Hippocampal formation (tissue), 2 donors: ENCODE data around the gene SPACA7.
"Not testable (repeated sequence)": the region's sequence is repeated elsewhere in the genome, so short reads cannot be mapped to it uniquely, and the experiment has no call there.

Experiments used
- DNase-seq, 2 donors: peaks; one replicate each; lab custom pipeline; 2025; lab: John Stamatoyannopoulos, UW

The SPACA7 gene

GRCh38 chr13:112350300-112350699, 25.9 kb upstream of the SPACA7 start:
- DNase-seq = no peak

GRCh38 chr13:112351825-112352224, 24.3 kb upstream of the SPACA7 start:
- DNase-seq = no peak

- DNase-seq = no peak
Measured at GRCh38 chr13:112353856-112354255, 22.3 kb upstream of the SPACA7 start.

GRCh38 chr13:112354330-112355273, 21.6 kb upstream of the SPACA7 start:
- DNase-seq = no peak

GRCh38 chr13:112355274-112355838, 20.8 kb upstream of the SPACA7 start:
- DNase-seq = no peak

GRCh38 chr13:112356190-112356589, 20.0 kb upstream of the SPACA7 start:
- no peak for DNase-seq

- no peak for DNase-seq
Measured at GRCh38 chr13:112358156-112358555, 18.0 kb upstream of the SPACA7 start.

- DNase-seq = no peak
Measured at GRCh38 chr13:112362021-112362420, 14.1 kb upstream of the SPACA7 start.

GRCh38 chr13:112363867-112364528, 12.2 kb upstream of the SPACA7 start:
- no peak for DNase-seq

- DNase-seq = no peak
Measured at GRCh38 chr13:112366907-112367646, 9.1 kb upstream of the SPACA7 start.

GRCh38 chr13:112368883-112369282, 7.3 kb upstream of the SPACA7 start:
- DNase-seq = no peak

GRCh38 chr13:112370311-112370710, 5.8 kb upstream of the SPACA7 start:
- no peak for DNase-seq

GRCh38 chr13:112374271-112374670, 1.9 kb upstream of the SPACA7 start:
- DNase-seq = no peak

GRCh38 chr13:112391746-112392145, 15.6 kb downstream of the SPACA7 start:
- no peak for DNase-seq

- DNase-seq = no peak
Measured at GRCh38 chr13:112392719-112393118, 16.6 kb downstream of the SPACA7 start.

GRCh38 chr13:112395022-112395421, 18.9 kb downstream of the SPACA7 start:
- not testable (repeated sequence) for DNase-seq

GRCh38 chr13:112395941-112396340, 19.8 kb downstream of the SPACA7 start:
- not testable (repeated sequence) for DNase-seq

- DNase-seq = no peak
Measured at GRCh38 chr13:112397108-112397507, 21.0 kb downstream of the SPACA7 start.

GRCh38 chr13:112398347-112398746, 22.2 kb downstream of the SPACA7 start:
- DNase-seq = not testable (repeated sequence)

- not testable (repeated sequence) for DNase-seq
Measured at GRCh38 chr13:112409828-112410227, 33.7 kb downstream of the SPACA7 start.

GRCh38 chr13:112416647-112417046, 40.5 kb downstream of the SPACA7 start:
- no peak for DNase-seq

- DNase-seq = no peak
Measured at GRCh38 chr13:112417079-112417478, 40.9 kb downstream of the SPACA7 start.
